Body of pancreas (tissue), 4 donors: Measurements from ENCODE around the gene OSTN. TPM values are rescaled to one million over a fixed set of nuclear protein-coding genes. Genes with fewer than 3 reads are reported as not detected.

Experiments used
- ATAC-seq: fragments of 150-250 bp; one replicate; pipeline ENCODE4 v1.9.1; 2016
- DNase-seq, 4 donors: peaks; one replicate each; pipeline ENCODE4 v3.0.0-alpha.2; 2019
- H3K27ac ChIP-seq, 4 donors: fragments of 200-600 bp; sonication (generic); 1 replicate in 3 of 4; 2 replicates in 1 of 4; pipeline versions ENCODE4 v1.5.1 to v1.6.1; 2016 to 2019; ENCODE audit warnings: mild to moderate bottlenecking in 1 of 4, mixed read lengths in 1 of 4, moderate library complexity in 1 of 4
- H3K27me3 ChIP-seq, 2 donors: fragments of 200-600 bp; sonication (generic); one replicate each; pipeline ENCODE4 v1.6.0; 2016; ENCODE audit warnings: mild to moderate bottlenecking in 1 of 2
- H3K36me3 ChIP-seq, 2 donors: fragments of 200-600 bp; sonication (generic); replicated peaks in 1 of 2; 2 replicates each; pipeline ENCODE4 v1.5.1; 2016; ENCODE audit warnings: low read depth in 2 of 2; ENCODE audit not compliant: insufficient read depth in 1 of 2
- H3K4me1 ChIP-seq: fragments of 200-600 bp; sonication (generic); one replicate; pipeline ENCODE4 v1.6.0; 2016
- H3K4me3 ChIP-seq, 2 donors: fragments of 200-600 bp; sonication (generic); 1 replicate in 1 of 2; 2 replicates in 1 of 2; pipeline ENCODE4 v1.5.1; 2016 to 2019
- H3K9me3 ChIP-seq, 3 donors: fragments of 200-600 bp; sonication (generic); 1 replicate in 2 of 3; 2 replicates in 1 of 3; pipeline ENCODE4 v1.5.1; 2016
- POLR2A ChIP-seq, 3 donors: fragments of 450-650 bp; IDR thresholded peaks; one replicate each; pipeline ENCODE4 v1.6.1; 2016; ENCODE audit warnings: antibody characterized with exemption in 3 of 3, mild to moderate bottlenecking in 2 of 3
- WGBS, 2 donors: methylation state at CpG; one replicate each; pipeline ENCODE4 v1.1.5; 2017; 5-methylcytosine and 5-hydroxymethylcytosine counted together
- intact Hi-C: fragments of 100-400 bp; cut with DNase I; formaldehyde crosslinking; loops from one replicate; pipeline ENCODE4 v1.15.1; 2023
- total RNA-seq, 2 donors: library from RNA; depleted of rRNA; stranded (reverse); fragments of >200 nt; gene quantifications; one replicate each; pipeline ENCODE4 v1.1.0, GENCODE V29; 2016
- TF ChIP-seq, protein P1 (sequence below), 7 experiments: fragments of 450-650 bp in 4 of 7; fragments of 200-600 bp in 3 of 7; sonication (generic) in 3 of 7; IDR thresholded peaks; one replicate each; pipeline ENCODE4 v1.5.1; 2016 to 2019; ENCODE audit warnings: antibody characterized with exemption in 7 of 7

The OSTN gene
- total RNA-seq, 2 donors from 2014 or later: not detected

- Histone ChIP-seq H3K4me1 (no peaks in the 10 kb centered on the region), H3K9me3 (no peaks in the 10 kb centered on the region), H3K27me3 (no peaks in the 10 kb centered on the region), H3K4me3 (no peak overlapping the region), H3K36me3 (no peaks in the 10 kb centered on the region), H3K27ac (no peak overlapping the region)
- TF ChIP-seq, protein P1, sequence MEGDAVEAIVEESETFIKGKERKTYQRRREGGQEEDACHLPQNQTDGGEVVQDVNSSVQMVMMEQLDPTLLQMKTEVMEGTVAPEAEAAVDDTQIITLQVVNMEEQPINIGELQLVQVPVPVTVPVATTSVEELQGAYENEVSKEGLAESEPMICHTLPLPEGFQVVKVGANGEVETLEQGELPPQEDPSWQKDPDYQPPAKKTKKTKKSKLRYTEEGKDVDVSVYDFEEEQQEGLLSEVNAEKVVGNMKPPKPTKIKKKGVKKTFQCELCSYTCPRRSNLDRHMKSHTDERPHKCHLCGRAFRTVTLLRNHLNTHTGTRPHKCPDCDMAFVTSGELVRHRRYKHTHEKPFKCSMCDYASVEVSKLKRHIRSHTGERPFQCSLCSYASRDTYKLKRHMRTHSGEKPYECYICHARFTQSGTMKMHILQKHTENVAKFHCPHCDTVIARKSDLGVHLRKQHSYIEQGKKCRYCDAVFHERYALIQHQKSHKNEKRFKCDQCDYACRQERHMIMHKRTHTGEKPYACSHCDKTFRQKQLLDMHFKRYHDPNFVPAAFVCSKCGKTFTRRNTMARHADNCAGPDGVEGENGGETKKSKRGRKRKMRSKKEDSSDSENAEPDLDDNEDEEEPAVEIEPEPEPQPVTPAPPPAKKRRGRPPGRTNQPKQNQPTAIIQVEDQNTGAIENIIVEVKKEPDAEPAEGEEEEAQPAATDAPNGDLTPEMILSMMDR (IDR thresholded peaks at IDR 0.05): no peak
- TF ChIP-seq POLR2A (IDR thresholded peaks at IDR 0.05): no peak
- no peak for ATAC-seq
- intact Hi-C loops: no loop called here
- DNase-seq: no peak
- WGBS, 2 donors: 86 to 87% methylated on average over 5 of the region's 5 CpGs
These were observed 102.9 kb downstream of the OSTN start for GRCh38 chr3:191301782-191302411.

- no peak overlapping the region for H3K27ac ChIP-seq
These were observed 103.4 kb downstream of the OSTN start for GRCh38 chr3:191302451-191302850.

GRCh38 chr3:191303596-191303995 is 104.6 kb downstream of the OSTN start:
- no peaks in the 10 kb centered on the region for H3K9me3 ChIP-seq
- no peak overlapping the region for H3K4me3 ChIP-seq
- DNase-seq (no peak), ATAC-seq (no peak)
- TF ChIP-seq, protein P1 (IDR thresholded peaks at IDR 0.05): no peak
- TF ChIP-seq POLR2A (IDR thresholded peaks at IDR 0.05): no peak
- no peaks in the 10 kb centered on the region for H3K27me3 ChIP-seq
- H3K4me1 ChIP-seq: no peaks in the 10 kb centered on the region
- H3K27ac ChIP-seq: no peak overlapping the region
- intact Hi-C loops: no loop called here
- no peaks in the 10 kb centered on the region for H3K36me3 ChIP-seq
- WGBS, 2 donors: 71 to 77% methylated on average over 3 of the region's 3 CpGs

More at GRCh38 chr3:191302451-191302850, 103.4 kb downstream of the OSTN start:
- H3K36me3 ChIP-seq: no peaks in the 10 kb centered on the region
- DNase-seq (no peak), ATAC-seq (no peak)
- no peak for TF ChIP-seq POLR2A (IDR thresholded peaks at IDR 0.05)
- TF ChIP-seq, protein P1 (IDR thresholded peaks at IDR 0.05): no peak
- H3K4me1 ChIP-seq: no peaks in the 10 kb centered on the region
- intact Hi-C loops: no loop called here
- no peaks in the 10 kb centered on the region for H3K9me3 ChIP-seq
- no peak overlapping the region for H3K4me3 ChIP-seq
- no peaks in the 10 kb centered on the region for H3K27me3 ChIP-seq
- 72% methylated on average over 2 of the region's 2 CpGs for WGBS, 2 donors

DNA sequence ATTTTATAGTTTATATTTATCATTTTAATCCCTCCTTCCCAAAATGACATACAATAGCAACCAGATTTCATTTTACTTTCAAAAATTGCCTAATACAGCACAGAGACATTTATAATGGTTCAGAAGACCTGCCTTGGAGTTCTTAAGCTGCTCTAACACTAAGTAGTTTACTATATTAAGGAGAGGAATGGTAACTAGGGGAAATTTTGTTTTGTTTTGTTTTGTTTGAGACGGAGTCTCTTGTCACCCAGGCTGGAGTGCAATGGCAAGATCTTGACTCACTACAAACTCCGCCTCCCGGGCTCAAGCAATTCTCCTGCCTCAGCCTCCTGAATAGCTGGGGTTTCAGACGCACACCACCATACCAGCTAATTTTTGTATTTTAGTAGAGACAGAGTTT is 107.4 kb downstream of the OSTN start:
- Histone ChIP-seq H3K27me3 (no peaks in the 10 kb centered on the region), H3K9me3 (no peaks in the 10 kb centered on the region), H3K27ac (no peak overlapping the region), H3K36me3 (no peaks in the 10 kb centered on the region), H3K4me3 (no peak overlapping the region), H3K4me1 (no peaks in the 10 kb centered on the region)
- WGBS, 2 donors: 84% methylated on average over 4 of the region's 4 CpGs
- TF ChIP-seq, protein P1 (IDR thresholded peaks at IDR 0.05): no peak
- TF ChIP-seq POLR2A (IDR thresholded peaks at IDR 0.05): no peak
- DNase-seq (no peak), ATAC-seq (no peak)
- intact Hi-C loops: no loop called here

DNA sequence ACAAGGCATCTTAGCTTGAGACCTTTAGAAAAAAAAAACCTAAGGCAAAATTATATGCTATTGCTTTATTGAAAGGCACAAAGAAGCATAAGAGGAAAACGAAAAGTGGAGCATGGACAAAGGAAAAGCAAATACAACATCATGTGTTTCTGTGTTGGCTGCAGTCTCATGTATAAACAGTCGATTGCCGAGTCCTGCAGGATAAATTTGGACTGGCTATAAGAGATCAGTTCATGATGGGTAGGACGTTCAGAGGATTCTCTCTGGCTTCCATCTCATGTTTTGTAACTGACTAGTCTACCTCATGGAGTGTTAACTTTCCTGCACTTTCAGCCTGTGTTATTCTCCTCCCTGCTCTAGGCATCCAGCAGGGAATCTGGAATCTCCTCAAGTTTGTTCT is 108.3 kb downstream of the OSTN start:
- TF ChIP-seq, protein P1 (IDR thresholded peaks at IDR 0.05): no peak
- no peak for TF ChIP-seq POLR2A (IDR thresholded peaks at IDR 0.05)
- H3K9me3 ChIP-seq: no peaks in the 10 kb centered on the region
- intact Hi-C loops: no loop called here
- no peak overlapping the region for H3K27ac ChIP-seq
- DNase-seq: no peak
- no peaks in the 10 kb centered on the region for H3K27me3 ChIP-seq
- 58 to 59% methylated on average over 4 of the region's 4 CpGs for WGBS, 2 donors
- no peak overlapping the region for H3K4me3 ChIP-seq
- H3K4me1 ChIP-seq: no peaks in the 10 kb centered on the region
- ATAC-seq: no peak
- H3K36me3 ChIP-seq: no peaks in the 10 kb centered on the region
